HG03097 (cell line): Measurements from ENCODE around the gene TGFB2.

Experiments
- ATAC-seq: cut with Tn5 transposase; IDR thresholded peaks from one replicate; pipeline ENCODE4 v1.9.1; 2021; ENCODE audit not compliant: unreplicated experiment, low FRiP score

TGFB2 gene

DNA sequence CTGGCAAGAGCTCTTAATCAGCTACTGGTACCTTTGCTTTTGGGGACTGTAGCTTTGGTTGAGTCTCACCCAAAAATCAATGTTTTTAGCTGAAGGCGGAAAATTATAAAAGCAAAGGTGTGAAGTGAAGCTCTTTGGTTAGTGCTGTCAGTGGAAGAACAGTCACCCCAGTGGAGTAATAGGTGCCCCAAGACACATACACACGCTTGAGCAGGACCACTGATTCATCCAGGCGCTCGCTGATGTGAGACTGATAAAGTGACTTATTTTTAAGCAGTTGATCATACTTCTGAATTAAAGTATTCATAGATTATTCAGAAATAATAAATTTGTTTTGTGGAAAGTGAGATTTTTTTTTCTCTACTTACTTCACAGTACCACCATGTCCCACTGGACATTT lies 37.1 kb downstream of the TGFB2 start:
- ATAC-seq, result no peak

GRCh38 chr1:218383051-218383450 lies 37.9 kb downstream of the TGFB2 start:
- no peak for ATAC-seq

- ATAC-seq, result no peak
Measured at GRCh38 chr1:218383681-218384080, 38.5 kb downstream of the TGFB2 start.

DNA sequence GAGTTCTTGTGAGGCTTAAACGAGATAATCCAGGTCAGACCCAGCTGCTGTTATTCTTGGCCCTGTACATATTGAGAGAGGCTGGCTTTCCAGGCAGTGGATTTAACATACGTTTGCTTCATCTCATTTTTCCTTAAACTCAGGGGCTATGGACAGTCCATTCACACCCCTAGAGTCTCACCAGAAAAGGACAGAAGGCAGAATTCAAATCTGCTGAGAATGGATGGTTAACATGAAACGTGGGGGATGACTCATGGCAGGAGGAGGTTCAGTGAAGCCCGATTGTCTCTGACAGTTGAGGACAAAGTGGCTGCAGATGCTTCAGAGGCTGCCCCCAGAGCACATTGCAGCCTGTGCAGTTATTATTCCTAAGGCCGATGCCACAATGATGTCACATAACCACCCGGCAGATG lies 39.5 kb downstream of the TGFB2 start:
- ATAC-seq, result no peak

DNA sequence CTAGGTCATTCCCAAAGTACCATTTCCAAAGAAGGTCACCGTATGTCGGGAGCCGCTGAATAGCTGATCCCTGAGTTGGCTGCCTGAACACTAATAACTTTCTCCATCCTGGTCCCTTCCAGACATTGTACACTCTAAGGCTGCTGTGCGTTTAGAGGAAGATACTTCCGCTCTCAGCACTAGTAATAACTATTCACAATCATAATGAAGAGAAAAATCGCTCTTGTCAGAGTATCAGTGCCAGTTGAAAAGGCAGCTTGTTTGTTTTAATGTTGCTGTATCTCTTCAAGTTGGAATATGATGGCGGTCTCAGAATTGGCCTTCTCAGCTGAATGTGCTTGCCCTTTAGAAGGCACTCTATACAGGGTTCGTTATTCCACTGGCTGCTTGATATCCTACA lies 43.5 kb downstream of the TGFB2 start:
- no peak for ATAC-seq

DNA sequence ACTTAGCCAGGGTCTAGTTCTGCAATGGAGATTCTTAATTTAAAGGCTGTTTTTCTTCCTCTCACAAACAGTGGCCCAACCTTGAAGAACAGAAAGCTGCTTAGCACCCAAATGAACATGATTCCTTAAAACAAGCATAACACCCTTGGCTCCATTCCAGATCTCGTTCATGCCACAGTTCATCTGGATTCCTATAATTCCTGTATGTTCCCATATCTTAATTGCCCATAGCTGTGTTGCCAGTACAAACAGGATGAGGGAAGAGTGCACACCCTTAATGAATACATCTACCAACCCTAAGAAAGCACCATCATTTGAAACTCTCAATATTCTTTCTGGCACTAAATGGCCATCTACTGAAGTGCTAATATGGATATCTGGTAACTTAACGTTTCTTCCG lies 45.5 kb downstream of the TGFB2 start:
- ATAC-seq, result no peak

GRCh38 chr1:218392780-218393179 lies 47.6 kb downstream of the TGFB2 start:
- ATAC-seq, result no peak

- ATAC-seq, result no peak
Measured at GRCh38 chr1:218394416-218394815, 49.3 kb downstream of the TGFB2 start.

DNA sequence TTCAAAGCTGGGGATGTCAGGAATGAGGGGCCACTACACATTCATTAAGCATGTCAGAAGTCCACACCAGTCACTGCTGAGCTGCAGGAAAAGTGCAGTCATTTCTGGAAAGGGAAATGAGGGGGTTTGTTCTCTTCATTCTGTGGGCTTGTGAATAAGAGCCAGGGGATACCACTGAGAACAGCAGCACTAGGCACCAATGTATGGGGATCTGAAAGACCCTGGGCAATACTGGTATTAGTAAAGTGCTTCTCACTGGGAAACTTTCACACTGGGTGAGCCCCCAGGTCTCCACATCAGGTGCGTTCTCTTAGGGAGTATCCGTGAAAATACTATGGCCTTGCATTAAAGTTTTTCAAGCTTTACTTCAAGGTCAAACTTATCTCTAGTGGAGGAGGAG lies 49.9 kb downstream of the TGFB2 start:
- ATAC-seq, result no peak

DNA sequence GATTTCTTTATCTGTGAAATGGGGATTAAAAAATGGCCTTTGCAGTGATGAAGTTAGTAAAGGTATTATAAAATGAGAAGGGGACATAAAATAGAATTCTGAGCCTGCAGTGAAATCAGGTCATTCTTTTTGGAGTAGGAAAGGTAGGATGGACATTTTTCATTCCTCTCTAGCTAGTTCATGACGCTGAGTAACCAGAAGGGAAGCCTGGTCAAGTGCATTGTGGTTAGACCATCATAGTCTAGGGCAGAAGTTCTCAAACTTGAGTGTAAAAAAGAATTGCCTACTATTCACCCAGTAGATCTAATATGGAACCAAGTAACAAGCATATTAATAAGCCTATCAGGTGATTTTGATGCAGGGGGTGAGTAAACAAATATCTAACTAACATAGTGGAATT lies 50.8 kb downstream of the TGFB2 start:
- ATAC-seq, result no peak

GRCh38 chr1:218397752-218398339 lies 52.7 kb downstream of the TGFB2 start:
- no peak for ATAC-seq

GRCh38 chr1:218400624-218401023 lies 55.5 kb downstream of the TGFB2 start:
- no peak for ATAC-seq

GRCh38 chr1:218401441-218401997 lies 56.4 kb downstream of the TGFB2 start:
- no peak for ATAC-seq

GRCh38 chr1:218401998-218402785 lies 57.1 kb downstream of the TGFB2 start:
- ATAC-seq, result no peak

DNA sequence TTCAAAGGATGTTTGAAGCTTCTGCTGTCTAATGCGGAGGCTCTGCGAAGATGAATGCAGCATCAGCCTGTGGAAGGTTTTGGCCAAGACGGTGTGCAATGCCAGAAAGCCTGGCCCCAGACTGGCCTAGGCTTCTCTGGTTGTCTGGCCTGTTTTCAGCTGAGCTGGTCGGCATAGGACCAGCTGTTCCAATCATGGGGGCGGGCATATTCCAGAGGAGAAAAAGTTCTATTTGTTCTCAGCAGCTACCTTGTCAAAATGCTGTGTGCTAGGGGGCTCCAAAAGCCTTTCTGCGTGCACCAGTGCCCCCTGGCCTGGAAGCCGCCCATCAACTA lies 57.6 kb downstream of the TGFB2 start:
- no peak for ATAC-seq

- no peak for ATAC-seq
Measured at GRCh38 chr1:218403300-218403699, 58.2 kb downstream of the TGFB2 start.

DNA sequence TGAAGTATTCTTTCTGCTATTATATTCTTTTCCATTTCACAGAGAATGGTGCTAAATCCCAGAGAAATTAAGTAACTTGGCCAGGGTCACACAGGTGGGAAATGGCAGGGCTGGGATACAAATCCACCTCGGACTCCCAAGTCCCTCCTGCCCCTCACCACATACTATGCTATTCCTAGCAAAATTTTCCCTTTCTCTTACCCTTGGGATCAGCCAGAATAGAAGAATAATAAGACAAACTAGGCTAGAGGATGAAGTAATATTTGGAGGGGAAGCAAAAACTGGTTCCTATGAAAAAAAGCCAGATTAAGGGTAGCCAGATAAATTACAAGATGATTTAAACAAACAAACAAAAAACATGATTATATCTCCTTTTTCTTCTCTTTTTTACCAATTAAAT lies 62.5 kb downstream of the TGFB2 start:
- ATAC-seq, result no peak

DNA sequence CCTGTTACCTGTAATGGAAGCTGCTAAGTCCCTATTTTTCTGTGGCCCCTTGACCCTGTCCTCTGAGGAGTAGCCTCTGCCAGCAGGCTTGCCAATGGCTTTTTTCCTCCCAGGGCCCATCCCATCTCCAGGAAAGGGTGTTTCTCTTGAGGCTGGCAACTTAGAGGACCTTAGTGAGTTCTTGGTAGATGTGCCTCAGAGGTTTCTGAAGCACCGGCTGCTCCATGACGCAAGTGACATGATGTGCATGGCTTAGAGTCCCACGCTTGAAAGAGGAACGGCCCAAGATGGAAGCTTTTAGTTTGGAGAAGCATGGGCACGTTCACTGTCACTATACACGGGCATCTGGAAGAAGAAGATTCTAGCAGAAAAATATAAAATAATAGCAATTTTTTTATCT lies 63.0 kb downstream of the TGFB2 start:
- ATAC-seq, result no peak

GRCh38 chr1:218408942-218409341 lies 63.8 kb downstream of the TGFB2 start:
- ATAC-seq, result no peak

DNA sequence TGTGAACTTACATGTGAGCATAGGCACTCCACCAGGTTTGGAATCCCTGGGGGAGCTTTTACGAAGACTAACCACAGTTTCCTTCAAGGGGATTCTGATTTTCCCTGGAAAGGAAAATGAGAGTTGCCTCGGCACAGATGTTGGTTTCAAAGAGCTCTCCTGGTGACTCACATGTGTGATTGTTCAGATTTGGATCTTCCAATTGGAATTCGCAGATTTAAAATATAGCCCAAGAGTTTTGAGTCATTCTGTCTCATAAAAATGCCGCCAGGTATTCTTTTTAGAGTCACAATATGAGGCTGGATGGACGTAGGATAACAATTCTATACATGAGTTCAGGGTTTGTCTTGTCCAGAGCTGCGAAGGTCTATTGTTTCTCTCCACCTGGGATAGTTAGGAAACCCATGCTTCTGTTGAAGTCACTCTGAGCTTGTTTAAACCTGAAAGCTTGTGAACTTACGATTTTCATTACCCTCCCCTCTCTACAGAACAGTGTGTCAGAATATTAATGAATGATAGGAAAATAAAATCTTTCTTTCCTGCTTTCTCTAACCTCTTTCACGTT lies 64.9 kb downstream of the TGFB2 start:
- ATAC-seq, result no peak

DNA sequence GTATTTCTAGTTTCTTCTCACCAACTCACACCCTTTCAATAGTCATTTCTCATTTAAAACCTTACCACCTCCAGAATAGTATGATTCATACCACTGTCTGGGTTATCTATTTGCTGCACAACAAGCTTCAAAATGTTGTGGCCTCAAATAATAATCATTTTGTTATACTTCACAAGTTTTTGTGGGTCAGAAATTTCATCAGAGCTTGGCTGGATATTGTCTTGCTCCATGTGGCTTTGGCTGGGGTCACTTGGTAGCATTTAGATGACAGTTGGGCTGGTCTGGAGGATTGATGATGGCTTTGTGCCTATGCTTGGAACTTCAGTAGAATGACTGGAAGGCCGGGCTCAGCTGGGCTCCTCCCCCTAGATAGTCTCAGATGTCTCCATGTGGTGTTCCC lies 66.0 kb downstream of the TGFB2 start:
- no peak for ATAC-seq

DNA sequence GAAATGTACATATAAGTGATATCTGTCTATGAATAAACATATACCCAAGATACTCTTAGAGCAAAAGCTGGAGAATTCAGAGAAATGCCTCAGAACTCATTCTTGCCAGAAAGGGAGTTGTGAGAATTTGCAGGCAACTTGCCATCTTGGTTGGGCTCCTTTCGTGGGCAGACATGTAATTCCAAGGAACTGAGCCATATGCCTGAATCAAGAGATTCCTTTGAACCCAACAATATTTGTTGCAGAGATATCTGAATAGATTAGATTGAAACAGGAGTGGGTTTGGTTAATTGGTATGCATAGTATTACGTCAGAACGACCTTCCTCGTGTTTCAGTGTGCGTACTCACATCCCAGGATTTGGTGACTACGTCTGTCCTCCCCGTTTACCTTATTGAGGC lies 67.0 kb downstream of the TGFB2 start:
- no peak for ATAC-seq
